A673 (cell line): ENCODE data around the gene SCRT2. TPM values are rescaled to one million over a fixed set of nuclear protein-coding genes. Genes with fewer than 3 reads are reported as not detected.

Experiments
- BruUV-seq: library from RNA; stranded (reverse); fragments of 400-500 nt; replicated peaks from 2 replicates; lab custom pipeline; 2021; lab: Mats Ljungman, UMichigan
- CTCF ChIA-PET: fragments of 300-600 bp; sonication (Branson Sonifier 250); formaldehyde crosslinking; loops from one replicate; lab custom pipeline; 2022; ENCODE audit warnings: antibody characterized with exemption; lab: Charles Lee
- POLR2A ChIA-PET: fragments of 300-600 bp; sonication (Branson Sonifier 250); formaldehyde crosslinking; loops from one replicate; lab custom pipeline; 2022; ENCODE audit warnings: antibody characterized with exemption; ENCODE audit not compliant: low non-redundant PET; lab: Charles Lee
- DNase-seq: peaks from one replicate; pipeline ENCODE4 v3.0.0-alpha.2; 2015; ENCODE audit warnings: low spot score
- H3K27ac ChIP-seq: fragments of 200-600 bp; sonication (generic); 2 replicates; pipeline ENCODE4 v1.5.1; 2016; ENCODE audit warnings: mixed run types, low read depth, mild to moderate bottlenecking, mixed read lengths, antibody characterized with exemption, low read length; ENCODE audit not compliant: poor library complexity, severe bottlenecking
- H3K27me3 ChIP-seq: fragments of 200-600 bp; sonication (generic); replicated peaks from 2 replicates; pipeline ENCODE4 v1.6.1; 2017; ENCODE audit warnings: mixed run types, low read depth, mild to moderate bottlenecking, mixed read lengths, antibody characterized with exemption, low read length; ENCODE audit not compliant: insufficient read depth, poor library complexity
- H3K36me3 ChIP-seq: fragments of 200-600 bp; sonication (generic); 2 replicates; pipeline ENCODE4 v1.6.1; 2016; ENCODE audit warnings: mixed run types, mild to moderate bottlenecking, mixed read lengths, antibody characterized with exemption, low read length; ENCODE audit not compliant: insufficient read depth, poor library complexity, severe bottlenecking
- H3K4me1 ChIP-seq: fragments of 200-600 bp; sonication (generic); 2 replicates; pipeline ENCODE4 v1.6.1; 2017; ENCODE audit warnings: mixed run types, mild to moderate bottlenecking, mixed read lengths, antibody characterized with exemption, low read length; ENCODE audit not compliant: insufficient read depth, poor library complexity, severe bottlenecking
- H3K4me3 ChIP-seq: fragments of 200-600 bp; sonication (generic); 2 replicates; pipeline ENCODE4 v1.5.1; 2016; ENCODE audit warnings: low read depth, mixed run types, mild to moderate bottlenecking, mixed read lengths, low read length; ENCODE audit not compliant: poor library complexity, severe bottlenecking
- H3K9me3 ChIP-seq: fragments of 200-600 bp; sonication (generic); 2 replicates; pipeline ENCODE4 v1.6.1; 2016; ENCODE audit warnings: mixed run types, low read depth, mild to moderate bottlenecking, mixed read lengths, antibody characterized with exemption, low read length; ENCODE audit not compliant: poor library complexity, severe bottlenecking
- EZH2 ChIP-seq: fragments of 200-600 bp; sonication (generic); IDR thresholded peaks from 2 replicates; pipeline ENCODE4 v1.6.1; 2017; ENCODE audit warnings: borderline replicate concordance, low read depth, mild to moderate bottlenecking, mixed read lengths, antibody characterized with exemption, low read length; ENCODE audit not compliant: poor library complexity, severe bottlenecking
- intact Hi-C: fragments of 100-400 bp; cut with micrococcal nuclease; formaldehyde crosslinking; loops from one replicate; pipeline ENCODE4 v1.10.0; 2022; ENCODE audit not compliant: unreplicated experiment
- total RNA-seq: library from RNA; stranded (reverse); gene quantifications from 2 replicates; pipeline ENCODE4 v1.2.3, GENCODE V29; 2021
- TF ChIP-seq, protein P1 (sequence below): fragments of 300-800, 200-600 bp; sonication (generic); conservative IDR thresholded peaks from 2 replicates; pipeline ENCODE4 v1.5.1; 2017; ENCODE audit warnings: low read depth, mild to moderate bottlenecking, antibody characterized with exemption, low read length, moderate library complexity, mixed read lengths

The SCRT2 gene
- total RNA-seq, 1 experiment from 2014 or later, result 0.69 TPM

DNA sequence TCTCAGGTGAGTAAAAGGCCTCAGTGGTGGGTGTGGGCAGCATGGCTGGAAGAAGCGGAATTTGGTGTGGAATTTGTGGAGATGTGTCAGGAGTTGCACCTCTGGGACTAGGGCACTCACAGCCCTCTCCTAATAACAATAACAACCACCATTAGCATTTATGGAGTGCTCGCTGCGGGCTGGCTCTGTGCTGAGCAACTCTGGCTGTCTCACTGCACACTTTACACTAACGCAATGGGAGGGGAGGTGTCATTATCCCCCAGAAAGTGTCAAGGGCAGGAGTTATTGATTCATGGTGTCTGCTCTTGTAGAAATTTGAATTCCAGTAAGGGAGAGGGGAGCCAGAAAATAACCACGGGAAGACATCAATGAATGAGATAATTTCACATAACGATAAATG lies 22.7 kb upstream of the SCRT2 start:
- TF ChIP-seq, protein P1, sequence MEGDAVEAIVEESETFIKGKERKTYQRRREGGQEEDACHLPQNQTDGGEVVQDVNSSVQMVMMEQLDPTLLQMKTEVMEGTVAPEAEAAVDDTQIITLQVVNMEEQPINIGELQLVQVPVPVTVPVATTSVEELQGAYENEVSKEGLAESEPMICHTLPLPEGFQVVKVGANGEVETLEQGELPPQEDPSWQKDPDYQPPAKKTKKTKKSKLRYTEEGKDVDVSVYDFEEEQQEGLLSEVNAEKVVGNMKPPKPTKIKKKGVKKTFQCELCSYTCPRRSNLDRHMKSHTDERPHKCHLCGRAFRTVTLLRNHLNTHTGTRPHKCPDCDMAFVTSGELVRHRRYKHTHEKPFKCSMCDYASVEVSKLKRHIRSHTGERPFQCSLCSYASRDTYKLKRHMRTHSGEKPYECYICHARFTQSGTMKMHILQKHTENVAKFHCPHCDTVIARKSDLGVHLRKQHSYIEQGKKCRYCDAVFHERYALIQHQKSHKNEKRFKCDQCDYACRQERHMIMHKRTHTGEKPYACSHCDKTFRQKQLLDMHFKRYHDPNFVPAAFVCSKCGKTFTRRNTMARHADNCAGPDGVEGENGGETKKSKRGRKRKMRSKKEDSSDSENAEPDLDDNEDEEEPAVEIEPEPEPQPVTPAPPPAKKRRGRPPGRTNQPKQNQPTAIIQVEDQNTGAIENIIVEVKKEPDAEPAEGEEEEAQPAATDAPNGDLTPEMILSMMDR, result no peak
- TF ChIP-seq EZH2, result no peak
- ChIA-PET CTCF (no interaction called here), POLR2A (no interaction called here)
- H3K27ac ChIP-seq, result no peak overlapping the region
- no peaks in the 10 kb centered on the region for H3K4me1 ChIP-seq
- no TSS peak for BruUV-seq
- DNase-seq, result no peak
- no peaks in the 10 kb centered on the region for H3K9me3 ChIP-seq
- no peaks in the 10 kb centered on the region for H3K36me3 ChIP-seq
- H3K27me3 ChIP-seq, result peaks cover 6% of the 10 kb centered on the region
- H3K4me3 ChIP-seq, result no peak overlapping the region
- intact Hi-C loops, result no loop called here

DNA sequence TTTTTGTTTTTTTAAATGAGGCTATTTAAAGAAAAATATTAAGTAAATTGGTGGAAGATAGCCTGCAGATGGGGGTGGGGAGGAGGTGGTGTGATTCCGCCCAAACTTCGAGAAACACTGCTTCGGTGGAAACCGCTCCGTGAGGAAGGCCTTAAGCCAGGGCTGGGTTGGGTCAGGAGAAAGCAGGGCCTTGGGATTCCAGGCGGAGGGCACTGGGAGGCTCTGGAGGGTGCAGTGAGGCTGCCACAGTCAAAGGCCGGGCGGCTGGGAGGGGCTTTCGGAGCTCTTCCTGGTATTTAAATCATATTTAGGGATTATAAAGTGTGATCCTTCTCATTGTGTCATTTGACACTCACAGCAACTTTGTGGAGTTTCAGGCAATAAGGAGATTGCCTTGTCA lies 22.2 kb upstream of the SCRT2 start:
- intact Hi-C loops, result no loop called here
- no peaks in the 10 kb centered on the region for H3K4me1 ChIP-seq
- H3K27me3 ChIP-seq, result peaks cover 6% of the 10 kb centered on the region
- H3K9me3 ChIP-seq, result no peaks in the 10 kb centered on the region
- no peak for TF ChIP-seq EZH2
- TF ChIP-seq, protein P1, result no peak
- no peak overlapping the region for H3K4me3 ChIP-seq
- H3K27ac ChIP-seq, result no peak overlapping the region
- DNase-seq, result no peak
- CTCF ChIA-PET, result no interaction called here
- no peaks in the 10 kb centered on the region for H3K36me3 ChIP-seq
- POLR2A ChIA-PET, result no interaction called here
- BruUV-seq, result no TSS peak

DNA sequence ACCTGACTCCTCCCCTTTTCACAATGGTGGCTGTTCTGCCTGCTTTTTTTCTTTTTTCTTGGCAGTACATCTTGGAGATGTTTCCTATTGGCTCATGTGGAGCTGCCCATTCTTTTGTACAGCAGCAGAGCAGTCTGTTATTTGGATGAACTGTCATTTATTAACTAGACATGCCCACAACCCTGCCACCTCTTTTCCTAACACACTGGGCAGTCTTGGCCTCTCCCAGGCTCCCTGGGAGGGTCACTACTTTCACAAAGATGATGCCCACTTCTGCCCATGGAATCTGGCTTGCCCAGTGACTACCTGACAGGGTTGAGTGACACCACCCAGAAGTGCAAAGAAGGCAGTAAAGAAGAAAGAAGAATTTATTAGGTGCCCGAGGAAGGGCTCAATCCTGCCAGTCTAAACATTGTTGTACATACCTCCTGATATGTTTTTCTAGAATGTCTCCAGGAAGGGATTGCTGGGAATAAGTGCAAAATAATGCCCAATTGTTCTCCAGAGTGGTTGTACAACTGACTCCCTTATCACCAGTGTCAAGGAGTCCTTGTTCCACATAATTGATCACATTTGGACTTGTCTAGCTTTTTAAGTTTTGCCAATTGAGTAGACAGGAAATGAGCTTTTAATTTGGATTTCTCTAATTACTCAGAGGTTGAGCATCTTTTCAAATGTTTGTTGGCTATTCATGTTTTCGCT lies 19.7 kb upstream of the SCRT2 start:
- no peaks in the 10 kb centered on the region for H3K36me3 ChIP-seq
- DNase-seq, result no peak
- H3K4me1 ChIP-seq, result no peaks in the 10 kb centered on the region
- intact Hi-C loops, result no loop called here
- ChIA-PET CTCF (interaction anchor here (0.7 kb wide), 1 partner anchor 76 kb away, joined by 3 read pairs; no protein-coding TSS in a partner anchor), POLR2A (no interaction called here)
- TF ChIP-seq, protein P1, result no peak
- no peak for TF ChIP-seq EZH2
- H3K4me3 ChIP-seq, result no peak overlapping the region
- H3K9me3 ChIP-seq, result no peaks in the 10 kb centered on the region
- H3K27ac ChIP-seq, result no peak overlapping the region
- peaks cover 7% of the 10 kb centered on the region for H3K27me3 ChIP-seq
- no TSS peak for BruUV-seq
